Measurements from ENCODE around the gene NAIF1.

- TF ChIP-seq, protein P1, sequence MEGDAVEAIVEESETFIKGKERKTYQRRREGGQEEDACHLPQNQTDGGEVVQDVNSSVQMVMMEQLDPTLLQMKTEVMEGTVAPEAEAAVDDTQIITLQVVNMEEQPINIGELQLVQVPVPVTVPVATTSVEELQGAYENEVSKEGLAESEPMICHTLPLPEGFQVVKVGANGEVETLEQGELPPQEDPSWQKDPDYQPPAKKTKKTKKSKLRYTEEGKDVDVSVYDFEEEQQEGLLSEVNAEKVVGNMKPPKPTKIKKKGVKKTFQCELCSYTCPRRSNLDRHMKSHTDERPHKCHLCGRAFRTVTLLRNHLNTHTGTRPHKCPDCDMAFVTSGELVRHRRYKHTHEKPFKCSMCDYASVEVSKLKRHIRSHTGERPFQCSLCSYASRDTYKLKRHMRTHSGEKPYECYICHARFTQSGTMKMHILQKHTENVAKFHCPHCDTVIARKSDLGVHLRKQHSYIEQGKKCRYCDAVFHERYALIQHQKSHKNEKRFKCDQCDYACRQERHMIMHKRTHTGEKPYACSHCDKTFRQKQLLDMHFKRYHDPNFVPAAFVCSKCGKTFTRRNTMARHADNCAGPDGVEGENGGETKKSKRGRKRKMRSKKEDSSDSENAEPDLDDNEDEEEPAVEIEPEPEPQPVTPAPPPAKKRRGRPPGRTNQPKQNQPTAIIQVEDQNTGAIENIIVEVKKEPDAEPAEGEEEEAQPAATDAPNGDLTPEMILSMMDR (conservative IDR thresholded peaks at IDR 0.05; ENCODE audit: low read length): no peak
- no peak for TF ChIP-seq EZH2phosphoT487 (IDR thresholded peaks at IDR 0.05; ENCODE audit: borderline replicate concordance, low read depth, low read length)
These were observed 40.5 kb upstream of the NAIF1 start for GRCh38 chr9:128107468-128108268.
